ENCODE data around the gene PRORP. TPM values are rescaled to one million over a fixed set of nuclear protein-coding genes. Genes with fewer than 3 reads are reported as not detected.

The PRORP gene
- total and polyA plus RNA-seq, 2 donors (not counting 3 experiments of a cell fraction or from before 2014, with no cell fraction given), result 28.8 to 36.9 TPM

GRCh38 chr14:35078082-35078481 lies 44.3 kb upstream of the PRORP start:
- Histone ChIP-seq H3K9me1 (replicated peaks; ENCODE audit: control insufficient read depth, extremely low read depth, insufficient read depth, low read length) (no peaks in the 10 kb centered on the region), H3K4me3 (replicated peaks in 1 of 3; ENCODE audit: insufficient read depth in 1 of 3, low read depth in 1 of 3, low read length in 3 of 3) (no peak overlapping the region), H3K27ac (ENCODE audit: insufficient read depth, low read depth, low read length) (no peak overlapping the region), H4K20me1 (replicated peaks; ENCODE audit: control insufficient read depth, extremely low read depth, insufficient read depth, low read length) (no peaks in the 10 kb centered on the region), H2AFZ (ENCODE audit: low read depth, low read length) (no peak overlapping the region), H3K4me1 (ENCODE audit: control insufficient read depth, extremely low read depth, insufficient read depth, low read length) (peaks cover 2% of the 10 kb centered on the region), H3K9ac (replicated peaks; ENCODE audit: extremely low read depth, insufficient read depth, low read length) (no peak overlapping the region), H3K79me2 (ENCODE audit: control insufficient read depth, insufficient read depth, low read length) (no peaks in the 10 kb centered on the region), H3K36me3 (ENCODE audit: control insufficient read depth in 2 of 2, extremely low read depth in 1 of 2, insufficient read depth in 2 of 2, low read length in 2 of 2) (no peaks in the 10 kb centered on the region), H3K27me3 (ENCODE audit: control insufficient read depth in 2 of 2, insufficient read depth in 2 of 2, low read length in 2 of 2) (no peaks in the 10 kb centered on the region), H3K9me3 (replicated peaks; ENCODE audit: control insufficient read depth, insufficient read depth, low read length) (no peaks in the 10 kb centered on the region), H3K4me2 (ENCODE audit: insufficient read depth, low read length) (no peak overlapping the region)
- TF ChIP-seq CTCF (IDR thresholded peaks at IDR 0.05; ENCODE audit: extremely low read depth in 1 of 2, insufficient read depth in 1 of 2, low read depth in 1 of 2, low read length in 2 of 2), result no peak
- no peak for TF ChIP-seq MYC (IDR thresholded peaks at IDR 0.05; ENCODE audit: low read depth, low read length)
- TF ChIP-seq MAX (IDR thresholded peaks at IDR 0.05; ENCODE audit: insufficient read depth, insufficient read length), result no peak
- TF ChIP-seq GATA2 (IDR thresholded peaks at IDR 0.05; ENCODE audit: insufficient read depth, insufficient read length, low read depth, low read length), result no peak
- TF ChIP-seq POLR2A (IDR thresholded peaks at IDR 0.05; ENCODE audit: low read depth, low read length), result no peak
- no peak for TF ChIP-seq FOS (IDR thresholded peaks at IDR 0.05; ENCODE audit: borderline replicate concordance, insufficient read depth, low read length)
- no peak for TF ChIP-seq POLR2AphosphoS5 (IDR thresholded peaks at IDR 0.05; ENCODE audit: insufficient read depth, low read depth, low read length)
- TF ChIP-seq JUN (IDR thresholded peaks at IDR 0.05; ENCODE audit: borderline replicate concordance, insufficient read depth, insufficient read length, low read depth), result no peak
- no peak for TF ChIP-seq EZH2 (IDR thresholded peaks at IDR 0.05; ENCODE audit: borderline replicate concordance, low read depth, low read length, severe bottlenecking)
- CTCF ChIA-PET, result interaction anchor here (1.4 kb wide), 1 partner anchor 14 kb away, joined by 5 read pairs; no protein-coding TSS in a partner anchor
- POLR2A ChIA-PET, result interaction anchor here (0.6 kb wide), 1 partner anchor 20 kb away, joined by 6 read pairs; no protein-coding TSS in a partner anchor
- dilution Hi-C loops (cut with MboI; ENCODE audit: extremely low pct_ligation_motif_present, low sequenced_read_pairs) (no loop called here), intact Hi-C loops (cut with micrococcal nuclease) (no loop called here)
- BruUV-seq (replicated peaks), result no TSS peak
- FAIRE-seq, result no peak
- no peak for DNase-seq (ENCODE audit: low read depth, low spot score)
